HCT116 (cell line): ENCODE results near the gene ABCG5. TPM values are rescaled to one million over a fixed set of nuclear protein-coding genes. Genes with fewer than 3 reads are reported as not detected.

ENCODE experiments used
- ATAC-seq: fragments of 200-7000 bp; cut with Tn5 transposase; 2 replicates; pipeline ENCODE4 v1.9.1; 2020; ENCODE audit warnings: mild to moderate bottlenecking, moderate library complexity
- BruUV-seq: library from RNA; stranded (reverse); fragments of 400-500 nt; replicated peaks from 2 replicates; lab custom pipeline; 2021; lab: Mats Ljungman, UMichigan
- CTCF ChIA-PET: fragments of 300-600 bp; sonication (Branson Sonifier 250); formaldehyde crosslinking; loops from one replicate; lab custom pipeline; 2021; ENCODE audit warnings: antibody characterized with exemption; lab: Charles Lee
- POLR2A ChIA-PET: fragments of 300-600, 350-600 bp; sonication (Branson Sonifier 250); formaldehyde crosslinking; loops from one replicate; lab custom pipeline; 2021; ENCODE audit warnings: antibody characterized with exemption; lab: Charles Lee
- RAD21 ChIA-PET, 2 experiments: fragments of 300-600 bp; sonication (Branson Sonifier 250); formaldehyde crosslinking; loops; one replicate each; lab custom pipeline; 2023; ENCODE audit warnings: low total read pairs in 2 of 2; ENCODE audit not compliant: uncharacterized antibody in 2 of 2, unreplicated experiment in 2 of 2, low non-redundant PET in 1 of 2; lab: Charles Lee
- DNase-seq: peaks from one replicate; pipeline ENCODE4 v3.0.0-alpha.2; 2010; ENCODE audit warnings: low read depth, low spot score
- H2AFZ ChIP-seq: fragments of 200-600 bp; shearing (Covaris generic), sonication (generic); 2 replicates; pipeline ENCODE4 v1.6.1; 2017; ENCODE audit warnings: low read depth, mixed run types, mixed read lengths, antibody characterized with exemption, low read length; ENCODE audit not compliant: poor library complexity, severe bottlenecking
- H3K27ac ChIP-seq: 2 replicates; pipeline ENCODE4 v1.5.1; 2012; ENCODE audit warnings: low read depth, low read length
- H3K27me3 ChIP-seq: fragments of 200-600 bp; sonication (generic); 2 replicates; pipeline ENCODE4 v1.6.1; 2016; ENCODE audit warnings: mixed run types, low read length, mixed read lengths; ENCODE audit not compliant: insufficient read depth
- H3K36me3 ChIP-seq, 2 experiments: fragments of 200-500 bp in 1 of 2; fragments of 200-600 bp in 1 of 2; sonication (Bioruptor generic) in 1 of 2; sonication (generic) in 1 of 2; 2 replicates each; pipeline versions ENCODE4 v1.5.1 to v1.6.1; 2014 to 2016; ENCODE audit warnings: low read length in 2 of 2, inconsistent platforms in 1 of 2, mixed read lengths in 1 of 2, mixed run types in 1 of 2; ENCODE audit not compliant: insufficient read depth in 2 of 2, control insufficient read depth in 1 of 2
- H3K4me1 ChIP-seq, 2 experiments: fragments of 200-600 bp in 1 of 2; sonication (generic) in 1 of 2; 2 replicates each; pipeline versions ENCODE4 v1.5.1 to v1.6.1; 2012 to 2017; ENCODE audit warnings: low read length in 2 of 2, inconsistent platforms in 1 of 2, mild to moderate bottlenecking in 1 of 2, mixed read lengths in 1 of 2, mixed run types in 1 of 2, moderate library complexity in 1 of 2; ENCODE audit not compliant: insufficient read depth in 2 of 2, control insufficient read depth in 1 of 2
- H3K4me2 ChIP-seq: fragments of 200-600 bp; sonication (generic); 2 replicates; pipeline ENCODE4 v1.6.1; 2017; ENCODE audit warnings: mixed run types, low read length, mixed read lengths
- H3K4me3 ChIP-seq, 2 experiments: fragments of 200-600 bp in 1 of 2; sonication (generic) in 1 of 2; replicated peaks in 1 of 2; 2 replicates each; pipeline ENCODE4 v1.5.1; 2011 to 2016; ENCODE audit warnings: low read length in 2 of 2, control low read depth in 1 of 2, low read depth in 1 of 2, mild to moderate bottlenecking in 1 of 2, mixed read lengths in 1 of 2, mixed run types in 1 of 2
- H3K79me2 ChIP-seq: fragments of 200-600 bp; sonication (generic); 2 replicates; pipeline ENCODE4 v1.6.1; 2017; ENCODE audit warnings: mild to moderate bottlenecking, mixed run types, low read length, moderate library complexity, mixed read lengths; ENCODE audit not compliant: insufficient read depth
- H3K9ac ChIP-seq: fragments of 200-600 bp; sonication (generic); 2 replicates; pipeline ENCODE4 v1.6.1; 2016; ENCODE audit warnings: low read length, mixed read lengths
- H3K9me2 ChIP-seq: fragments of 200-600 bp; sonication (generic), shearing (Covaris generic); 2 replicates; pipeline ENCODE4 v1.6.1; 2017; ENCODE audit warnings: mixed run types, mild to moderate bottlenecking, moderate library complexity; ENCODE audit not compliant: insufficient read depth
- H3K9me3 ChIP-seq, 2 experiments: fragments of 200-500 bp in 1 of 2; fragments of 200-600 bp in 1 of 2; sonication (Bioruptor generic) in 1 of 2; sonication (generic) in 1 of 2; 2 replicates each; pipeline ENCODE4 v1.6.1; 2014 to 2017; ENCODE audit warnings: low read length in 2 of 2, mixed read lengths in 2 of 2, inconsistent platforms in 1 of 2, low read depth in 1 of 2, mild to moderate bottlenecking in 1 of 2, mixed run types in 1 of 2, moderate library complexity in 1 of 2; ENCODE audit not compliant: control insufficient read depth in 1 of 2, insufficient read depth in 1 of 2
- H4K20me1 ChIP-seq: fragments of 200-600 bp; sonication (generic), shearing (Covaris generic); 2 replicates; pipeline ENCODE4 v1.6.1; 2017; ENCODE audit warnings: mixed run types, mild to moderate bottlenecking, moderate library complexity; ENCODE audit not compliant: insufficient read depth
- ATF3 ChIP-seq: IDR thresholded peaks from 2 replicates; pipeline ENCODE4 v1.6.1; 2012
- CEBPB ChIP-seq: IDR thresholded peaks from 2 replicates; pipeline ENCODE4 v1.6.1; 2012; ENCODE audit warnings: low read depth
- CTCF ChIP-seq, 3 experiments: fragments of 200-600 bp in 1 of 3; sonication (generic) in 1 of 3; IDR thresholded peaks in 2 of 3; conservative IDR thresholded peaks in 1 of 3; 2 replicates each; pipeline ENCODE4 v1.5.1; 2012 to 2017; ENCODE audit warnings: low read depth in 2 of 3, low read length in 2 of 3, antibody characterized with exemption in 1 of 3, borderline replicate concordance in 1 of 3, control low read depth in 1 of 3, mild to moderate bottlenecking in 1 of 3, mixed read lengths in 1 of 3, mixed run types in 1 of 3, moderate library complexity in 1 of 3; ENCODE audit not compliant: insufficient read depth in 1 of 3
- EGR1 ChIP-seq: IDR thresholded peaks from 2 replicates; pipeline ENCODE4 v1.6.1; 2012; ENCODE audit warnings: low read depth
- ELF1 ChIP-seq: IDR thresholded peaks from 2 replicates; pipeline ENCODE4 v1.6.1; 2012; ENCODE audit warnings: low read depth, borderline replicate concordance
- EZH2 ChIP-seq: fragments of 200-600 bp; sonication (generic); IDR thresholded peaks from 2 replicates; pipeline ENCODE4 v1.6.1; 2017; ENCODE audit warnings: antibody characterized with exemption, mixed run types
- FOSL1 ChIP-seq: IDR thresholded peaks from 2 replicates; pipeline ENCODE4 v1.6.1; 2012; ENCODE audit warnings: low read depth
- JUND ChIP-seq: IDR thresholded peaks from 2 replicates; pipeline ENCODE4 v1.6.1; 2012
- POLR2A ChIP-seq: IDR thresholded peaks from 2 replicates; pipeline ENCODE4 v1.7.0; 2011; ENCODE audit warnings: borderline replicate concordance; ENCODE audit not compliant: insufficient read depth, insufficient read length; ENCODE audit errors: extremely low read depth
- POLR2AphosphoS5 ChIP-seq: IDR thresholded peaks from 2 replicates; pipeline ENCODE4 v1.6.1; 2011; ENCODE audit warnings: mild to moderate bottlenecking, low read depth, low read length, moderate library complexity
- RAD21 ChIP-seq: IDR thresholded peaks from 2 replicates; pipeline ENCODE4 v1.6.1; 2012; ENCODE audit warnings: low read depth, mild to moderate bottlenecking
- SIN3A ChIP-seq: IDR thresholded peaks from 2 replicates; pipeline ENCODE4 v1.6.1; 2012; ENCODE audit warnings: low read depth
- SRF ChIP-seq: IDR thresholded peaks from 2 replicates; pipeline ENCODE4 v1.6.1; 2012; ENCODE audit warnings: low read depth
- TCF7L2 ChIP-seq: IDR thresholded peaks from 2 replicates; pipeline ENCODE4 v1.7.0; 2011; ENCODE audit warnings: borderline replicate concordance, inconsistent platforms; ENCODE audit not compliant: insufficient read depth, insufficient read length; ENCODE audit errors: extremely low read depth
- YY1 ChIP-seq: IDR thresholded peaks from 2 replicates; pipeline ENCODE4 v1.6.1; 2011; ENCODE audit warnings: low read length, low read depth, moderate library complexity, mild to moderate bottlenecking; ENCODE audit not compliant: insufficient replicate concordance; ENCODE audit errors: extremely low read depth
- ZNF274 ChIP-seq: fragments of 200-500 bp; sonication (Bioruptor generic); IDR thresholded peaks from 2 replicates; pipeline ENCODE4 v1.6.1; 2014; ENCODE audit warnings: mild to moderate bottlenecking, low read depth, low read length, inconsistent platforms
- intact Hi-C: fragments of 100-400 bp; cut with micrococcal nuclease; formaldehyde crosslinking; loops from 2 replicates; pipeline ENCODE4 v1.10.0; 2022
- total RNA-seq: library from RNA; stranded (reverse); gene quantifications from one replicate; pipeline ENCODE4 v1.2.1, GENCODE V29; 2021; ENCODE audit not compliant: unreplicated experiment

Gene ABCG5
- total RNA-seq, 1 experiment from 2014 or later = not detected

- no TSS peak for BruUV-seq
Measured at GRCh38 chr2:43777306-43777926, 61.2 kb downstream of the ABCG5 start.

GRCh38 chr2:43776324-43776723, 62.3 kb downstream of the ABCG5 start:
- Histone ChIP-seq H3K27ac (no peak overlapping the region), H3K4me1 (peaks cover 2 to 6% of the 10 kb centered on the region in 2 experiments; a peak in 1 of 4 replicates), H3K27me3 (no peaks in the 10 kb centered on the region), H3K36me3 (no peaks in the 10 kb centered on the region), H3K4me2 (no peak overlapping the region), H3K4me3 (no peak overlapping the region), H2AFZ (no peak overlapping the region), H3K9me3 (no peaks in the 10 kb centered on the region), H3K9ac (no peak overlapping the region), H3K9me2 (no peaks in the 10 kb centered on the region), H3K79me2 (no peaks in the 10 kb centered on the region), H4K20me1 (no peaks in the 10 kb centered on the region)
- ATAC-seq (no peak), DNase-seq (no peak)
- CTCF ChIA-PET = no interaction called here
- RAD21 ChIA-PET = no interaction called here
- intact Hi-C loops = no loop called here
- BruUV-seq = no TSS peak
- POLR2A ChIA-PET = no interaction called here
- no peak for TF ChIP-seq RAD21
- TF ChIP-seq FOSL1 = no peak
- no peak for TF ChIP-seq SRF
- no peak for TF ChIP-seq SIN3A
- no peak for TF ChIP-seq ZNF274
- TF ChIP-seq CTCF (IDR thresholded peaks at IDR 0.05 in 2 of 3, conservative IDR thresholded peaks at IDR 0.05 in 1 of 3; ENCODE audit: borderline replicate concordance in 1 of 3, insufficient read depth in 1 of 3, low read depth in 2 of 3, low read length in 2 of 3) = no peak
- TF ChIP-seq YY1 = no peak
- no peak for TF ChIP-seq CEBPB
- TF ChIP-seq ATF3 = no peak
- no peak for TF ChIP-seq ELF1
- TF ChIP-seq POLR2AphosphoS5 = no peak
- no peak for TF ChIP-seq TCF7L2
- TF ChIP-seq POLR2A = no peak
- TF ChIP-seq EZH2 = no peak
- no peak for TF ChIP-seq JUND

More at GRCh38 chr2:43777306-43777926, 61.2 kb downstream of the ABCG5 start:
- H3K27ac ChIP-seq = no peak overlapping the region
- peaks cover 2 to 6% of the 10 kb centered on the region in 2 experiments; a peak in 1 of 4 replicates for H3K4me1 ChIP-seq
- no peak overlapping the region for H3K4me3 ChIP-seq
- H2AFZ ChIP-seq = no peak overlapping the region
- CTCF ChIA-PET = no interaction called here
- DNase-seq = no peak
- no peaks in the 10 kb centered on the region for H3K36me3 ChIP-seq
- H3K9me2 ChIP-seq = no peaks in the 10 kb centered on the region; the same call in 1 of the 2 replicates
- intact Hi-C loops = no loop called here
- TF ChIP-seq EGR1 = no peak
- TF ChIP-seq ELF1 = no peak
- no peak for ATAC-seq
- RAD21 ChIA-PET = no interaction called here
- H3K79me2 ChIP-seq = no peaks in the 10 kb centered on the region
- no peak overlapping the region for H3K9ac ChIP-seq
- POLR2A ChIA-PET = no interaction called here
- no peaks in the 10 kb centered on the region for H3K27me3 ChIP-seq
- no peaks in the 10 kb centered on the region for H4K20me1 ChIP-seq
- H3K9me3 ChIP-seq = no peaks in the 10 kb centered on the region
- H3K4me2 ChIP-seq = no peak overlapping the region
